ENCODE measurements around the gene SLC7A8.

SLC7A8 gene

GRCh38 chr14:23151342-23151741 lies 32.1 kb downstream of the SLC7A8 start:
- TF ChIP-seq, protein P1, sequence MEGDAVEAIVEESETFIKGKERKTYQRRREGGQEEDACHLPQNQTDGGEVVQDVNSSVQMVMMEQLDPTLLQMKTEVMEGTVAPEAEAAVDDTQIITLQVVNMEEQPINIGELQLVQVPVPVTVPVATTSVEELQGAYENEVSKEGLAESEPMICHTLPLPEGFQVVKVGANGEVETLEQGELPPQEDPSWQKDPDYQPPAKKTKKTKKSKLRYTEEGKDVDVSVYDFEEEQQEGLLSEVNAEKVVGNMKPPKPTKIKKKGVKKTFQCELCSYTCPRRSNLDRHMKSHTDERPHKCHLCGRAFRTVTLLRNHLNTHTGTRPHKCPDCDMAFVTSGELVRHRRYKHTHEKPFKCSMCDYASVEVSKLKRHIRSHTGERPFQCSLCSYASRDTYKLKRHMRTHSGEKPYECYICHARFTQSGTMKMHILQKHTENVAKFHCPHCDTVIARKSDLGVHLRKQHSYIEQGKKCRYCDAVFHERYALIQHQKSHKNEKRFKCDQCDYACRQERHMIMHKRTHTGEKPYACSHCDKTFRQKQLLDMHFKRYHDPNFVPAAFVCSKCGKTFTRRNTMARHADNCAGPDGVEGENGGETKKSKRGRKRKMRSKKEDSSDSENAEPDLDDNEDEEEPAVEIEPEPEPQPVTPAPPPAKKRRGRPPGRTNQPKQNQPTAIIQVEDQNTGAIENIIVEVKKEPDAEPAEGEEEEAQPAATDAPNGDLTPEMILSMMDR (IDR thresholded peaks at IDR 0.05; ENCODE audit: control insufficient read depth, insufficient read depth, low read depth, low read length, missing control alignments): no peak
- H3K4me3 ChIP-seq (ENCODE audit: control insufficient read depth, low read depth, low read length): no peak overlapping the region
- DNase-seq (ENCODE audit: low read depth): no peak

- TF ChIP-seq, protein P1 (IDR thresholded peaks at IDR 0.05; ENCODE audit: control insufficient read depth, insufficient read depth, low read depth, low read length, missing control alignments): no peak
- DNase-seq (ENCODE audit: low read depth): no peak
Observed at GRCh38 chr14:23149745-23150144, 33.7 kb downstream of the SLC7A8 start.

GRCh38 chr14:23148591-23149249 lies 34.7 kb downstream of the SLC7A8 start:
- TF ChIP-seq, protein P1 (IDR thresholded peaks at IDR 0.05; ENCODE audit: control insufficient read depth, insufficient read depth, low read depth, low read length, missing control alignments): no peak
- H3K4me3 ChIP-seq (ENCODE audit: control insufficient read depth, low read depth, low read length): no peak overlapping the region
- DNase-seq (ENCODE audit: low read depth): no peak

More at GRCh38 chr14:23149745-23150144, 33.7 kb downstream of the SLC7A8 start:
- no peak overlapping the region for H3K4me3 ChIP-seq (ENCODE audit: control insufficient read depth, low read depth, low read length)

DNA sequence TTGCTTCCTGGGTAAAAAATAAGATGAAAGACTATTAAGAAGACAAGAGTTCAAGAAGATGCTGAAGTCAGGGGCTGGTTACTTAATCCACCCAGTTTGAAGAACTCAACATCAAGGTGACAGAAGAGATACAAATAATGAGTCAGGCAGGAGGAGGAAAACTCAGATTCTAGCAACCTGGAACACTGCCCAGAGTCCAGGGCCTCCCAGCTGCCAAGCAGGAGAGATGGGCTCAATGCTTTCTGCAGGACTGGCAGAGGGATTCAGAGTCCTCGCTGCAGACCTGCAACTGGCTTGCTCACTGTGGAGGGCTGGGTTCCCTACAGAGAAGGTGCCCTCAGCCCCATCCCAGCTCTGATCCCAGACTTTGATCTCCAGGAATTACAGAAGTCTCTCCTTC lies 35.8 kb downstream of the SLC7A8 start:
- H3K4me3 ChIP-seq (ENCODE audit: control insufficient read depth, low read depth, low read length): no peak overlapping the region
- no peak for DNase-seq (ENCODE audit: low read depth)
- TF ChIP-seq, protein P1 (IDR thresholded peaks at IDR 0.05; ENCODE audit: control insufficient read depth, insufficient read depth, low read depth, low read length, missing control alignments): no peak

- TF ChIP-seq, protein P1 (IDR thresholded peaks at IDR 0.05; ENCODE audit: control insufficient read depth, insufficient read depth, low read depth, low read length, missing control alignments): no peak
- H3K4me3 ChIP-seq (ENCODE audit: control insufficient read depth, low read depth, low read length): no peak overlapping the region
- no peak for DNase-seq (ENCODE audit: low read depth)
Observed at GRCh38 chr14:23146980-23147379, 36.5 kb downstream of the SLC7A8 start.

- H3K4me3 ChIP-seq (ENCODE audit: control insufficient read depth, low read depth, low read length): no peak overlapping the region
- TF ChIP-seq, protein P1 (IDR thresholded peaks at IDR 0.05; ENCODE audit: control insufficient read depth, insufficient read depth, low read depth, low read length, missing control alignments): no peak
- DNase-seq (ENCODE audit: low read depth): no peak
Observed at GRCh38 chr14:23146351-23146910, 37.0 kb downstream of the SLC7A8 start.

All from AG09309 (cell line).